GM23248 (cell line): ENCODE results near the gene GEMIN5. TPM values are rescaled to one million over a fixed set of nuclear protein-coding genes. Genes with fewer than 3 reads are reported as not detected.
"Not testable (repeated sequence)": the region's sequence is repeated elsewhere in the genome, so short reads cannot be mapped to it uniquely, and the experiment has no call there.

ENCODE experiments used
- DNase-seq: peaks from one replicate; pipeline ENCODE4 v3.0.0-alpha.2; 2015
- H2AFZ ChIP-seq: fragments of 200-600 bp; sonication (generic); 2 replicates; pipeline ENCODE4 v1.6.1; 2016; ENCODE audit warnings: antibody characterized with exemption
- H3F3A ChIP-seq: fragments of 200-600 bp; sonication (generic); 2 replicates; pipeline ENCODE4 v1.6.1; 2016; ENCODE audit warnings: mild to moderate bottlenecking, antibody characterized with exemption, mixed run types; ENCODE audit not compliant: insufficient read depth
- H3K27ac ChIP-seq: fragments of 200-600 bp; sonication (generic); 2 replicates; pipeline ENCODE4 v1.5.1; 2016; ENCODE audit warnings: mild to moderate bottlenecking
- H3K27me3 ChIP-seq: fragments of 200-600 bp; sonication (generic); replicated peaks from 2 replicates; pipeline ENCODE4 v1.6.1; 2016; ENCODE audit warnings: mild to moderate bottlenecking; ENCODE audit not compliant: insufficient read depth
- H3K36me3 ChIP-seq: fragments of 200-600 bp; sonication (generic); 2 replicates; pipeline ENCODE4 v1.6.1; 2016; ENCODE audit warnings: low read depth, mild to moderate bottlenecking
- H3K4me1 ChIP-seq: fragments of 200-600 bp; sonication (generic); 2 replicates; pipeline ENCODE4 v1.6.1; 2016; ENCODE audit warnings: mild to moderate bottlenecking; ENCODE audit not compliant: insufficient read depth
- H3K4me2 ChIP-seq: fragments of 200-600 bp; sonication (generic); one replicate; pipeline ENCODE4 v1.6.1; 2016; ENCODE audit warnings: mild to moderate bottlenecking; ENCODE audit not compliant: unreplicated experiment
- H3K4me3 ChIP-seq: fragments of 200-600 bp; sonication (generic); 2 replicates; pipeline ENCODE4 v1.5.1; 2016; ENCODE audit warnings: mild to moderate bottlenecking
- H3K79me2 ChIP-seq: fragments of 200-600 bp; sonication (generic); 2 replicates; pipeline ENCODE4 v1.6.1; 2016; ENCODE audit warnings: mild to moderate bottlenecking; ENCODE audit not compliant: insufficient read depth
- H3K9ac ChIP-seq: fragments of 200-600 bp; sonication (generic); 2 replicates; pipeline ENCODE4 v1.6.1; 2016; ENCODE audit warnings: mild to moderate bottlenecking
- H3K9me2 ChIP-seq: fragments of 200-600 bp; sonication (generic); 2 replicates; pipeline ENCODE4 v1.6.1; 2016; ENCODE audit warnings: mixed run types, mild to moderate bottlenecking, moderate library complexity; ENCODE audit not compliant: insufficient read depth
- H3K9me3 ChIP-seq: fragments of 200-600 bp; sonication (generic); one replicate; pipeline ENCODE4 v1.6.1; 2017; ENCODE audit warnings: low read depth
- H4K20me1 ChIP-seq: fragments of 200-600 bp; sonication (generic); 2 replicates; pipeline ENCODE4 v1.6.0; 2016; ENCODE audit not compliant: insufficient read depth
- EZH2 ChIP-seq: fragments of 200-600 bp; sonication (generic); IDR thresholded peaks from 2 replicates; pipeline ENCODE4 v1.6.1; 2018; ENCODE audit warnings: antibody characterized with exemption, mild to moderate bottlenecking; ENCODE audit not compliant: insufficient read depth, poor library complexity, severe bottlenecking
- EZH2phosphoT487 ChIP-seq: fragments of 200-600 bp; sonication (generic); IDR thresholded peaks from 2 replicates; pipeline ENCODE4 v1.6.1; 2018; ENCODE audit warnings: antibody characterized with exemption, moderate library complexity, mild to moderate bottlenecking, low read depth; ENCODE audit not compliant: insufficient read depth
- WGBS, 2 experiments: methylation state at CpG; one replicate each; pipeline ENCODE4 v1.1.6; 2015 to 2017; ENCODE audit warnings: low lambda C conversion rate in 2 of 2, low coverage in 1 of 2; ENCODE audit errors: missing lambda C conversion rate in 2 of 2; 5-methylcytosine and 5-hydroxymethylcytosine counted together
- in situ Hi-C: fragments of 300-500 bp; cut with MboI; formaldehyde crosslinking; loops from 2 replicates; pipeline ENCODE4 v1.15.0; 2020
- polyA plus RNA-seq: library from polyadenylated mRNA; unstranded; fragments of >200 nt; fragmentation: Nextera tagmentation; extraction: Ambion mirVana; gene quantifications from 2 replicates; pipeline ENCODE4 v1.2.1, GENCODE V29; 2016
- total RNA-seq: library from RNA; depleted of rRNA; stranded (reverse); fragments of >200 nt; shearing (Covaris generic); gene quantifications from 2 replicates; pipeline ENCODE4 v1.2.3, GENCODE V29; 2014

GEMIN5 gene
- total and polyA plus RNA-seq, 2 experiments from 2014 or later, result 9.1 to 13.8 TPM

DNA sequence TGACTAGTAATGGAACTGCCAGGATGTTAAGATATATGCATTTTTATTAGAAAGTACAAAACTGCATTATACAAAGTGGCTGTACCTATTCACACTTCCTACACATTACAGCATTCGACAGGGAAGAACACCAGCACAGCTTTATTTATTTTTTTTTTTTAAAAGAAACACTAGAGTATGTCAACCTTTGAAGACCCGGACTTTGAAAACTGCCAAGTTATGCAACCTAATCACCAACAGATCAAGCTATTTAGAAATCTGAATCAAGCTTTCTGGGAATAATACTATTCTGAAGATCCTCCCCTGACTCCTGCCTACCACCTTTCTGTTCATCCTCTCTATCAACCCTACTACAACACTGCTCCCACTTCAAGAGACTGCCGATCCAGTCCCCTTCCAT is 4.5 kb downstream of the GEMIN5 start:
- Histone ChIP-seq H3F3A (no peaks in the 10 kb centered on the region), H3K27ac (no peak overlapping the region), H3K79me2 (peaks cover 37% of the 10 kb centered on the region), H3K36me3 (peaks cover 26% of the 10 kb centered on the region; the same call in 1 of the 2 replicates), H3K9me2 (no peaks in the 10 kb centered on the region), H4K20me1 (peaks cover 6% of the 10 kb centered on the region; the same call in 1 of the 2 replicates), H3K4me3 (no peak overlapping the region), H3K4me1 (peaks cover 10% of the 10 kb centered on the region), H3K9ac (no peak overlapping the region), H2AFZ (no peak overlapping the region), H3K9me3 (no peaks in the 10 kb centered on the region), H3K27me3 (no peaks in the 10 kb centered on the region), H3K4me2 (no peak overlapping the region)
- DNase-seq, result no peak
- 79 to 81% methylated on average over 3 of the region's 3 CpGs for WGBS, 2 experiments
- in situ Hi-C loops, result no loop called here
- TF ChIP-seq EZH2, result no peak
- TF ChIP-seq EZH2phosphoT487, result no peak

GRCh38 chr5:154923441-154924430 is 14.3 kb downstream of the GEMIN5 start:
- 87 to 88% methylated on average over 7 of the region's 7 CpGs for WGBS, 2 experiments
- H3K27me3 ChIP-seq, result no peaks in the 10 kb centered on the region
- H3K79me2 ChIP-seq, result no peaks in the 10 kb centered on the region
- no peaks in the 10 kb centered on the region for H4K20me1 ChIP-seq
- H3K9me3 ChIP-seq, result no peaks in the 10 kb centered on the region
- no peak overlapping the region for H3K4me2 ChIP-seq
- no peaks in the 10 kb centered on the region for H3F3A ChIP-seq
- H3K27ac ChIP-seq, result no peak overlapping the region
- peaks cover 44% of the 10 kb centered on the region for H3K36me3 ChIP-seq
- TF ChIP-seq EZH2 (no peak), EZH2phosphoT487 (no peak)
- H2AFZ ChIP-seq, result no peak overlapping the region
- no peaks in the 10 kb centered on the region for H3K4me1 ChIP-seq
- DNase-seq, result no peak
- H3K9ac ChIP-seq, result no peak overlapping the region
- in situ Hi-C loops, result no loop called here
- no peaks in the 10 kb centered on the region for H3K9me2 ChIP-seq
- H3K4me3 ChIP-seq, result no peak overlapping the region

DNA sequence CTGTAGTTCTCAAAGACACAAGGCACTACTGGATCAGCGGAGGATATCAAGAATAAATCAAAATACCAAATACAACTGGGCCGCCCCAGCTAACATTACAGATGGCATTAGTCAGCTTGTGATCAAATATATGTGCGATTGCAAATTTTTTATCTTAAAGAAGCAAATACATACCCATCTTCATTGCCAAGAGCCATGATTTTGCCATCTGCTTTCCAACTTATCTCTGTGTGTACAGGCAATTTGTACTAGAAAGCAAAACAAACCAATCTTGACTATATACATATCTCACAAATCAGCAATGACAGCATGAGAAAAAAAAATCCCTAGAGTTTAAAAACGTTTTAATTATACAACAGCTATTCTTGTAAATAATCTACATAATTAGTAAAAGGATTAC is 20.3 kb downstream of the GEMIN5 start:
- TF ChIP-seq EZH2, result no peak
- TF ChIP-seq EZH2phosphoT487, result no peak
- no peak overlapping the region for H2AFZ ChIP-seq
- H3K9me2 ChIP-seq, result no peaks in the 10 kb centered on the region
- H3K79me2 ChIP-seq, result no peaks in the 10 kb centered on the region
- H3K4me2 ChIP-seq, result no peak overlapping the region
- H3K27ac ChIP-seq, result no peak overlapping the region
- H4K20me1 ChIP-seq, result no peaks in the 10 kb centered on the region
- H3K9ac ChIP-seq, result no peak overlapping the region
- no peaks in the 10 kb centered on the region for H3K9me3 ChIP-seq
- 89 to 93% methylated on average over 4 of the region's 4 CpGs for WGBS, 2 experiments
- in situ Hi-C loops, result no loop called here
- H3K4me1 ChIP-seq, result no peaks in the 10 kb centered on the region
- H3F3A ChIP-seq, result no peaks in the 10 kb centered on the region
- no peak overlapping the region for H3K4me3 ChIP-seq
- H3K36me3 ChIP-seq, result peaks cover 29% of the 10 kb centered on the region
- no peaks in the 10 kb centered on the region for H3K27me3 ChIP-seq
- DNase-seq, result no peak

GRCh38 chr5:154916874-154917273 is 21.1 kb downstream of the GEMIN5 start:
- Histone ChIP-seq H3F3A (no peaks in the 10 kb centered on the region), H3K4me3 (no peak overlapping the region), H3K27me3 (no peaks in the 10 kb centered on the region), H3K4me1 (no peaks in the 10 kb centered on the region), H3K4me2 (no peak overlapping the region), H3K9ac (no peak overlapping the region), H4K20me1 (no peaks in the 10 kb centered on the region), H3K27ac (no peak overlapping the region), H3K79me2 (no peaks in the 10 kb centered on the region), H3K36me3 (peaks cover 26% of the 10 kb centered on the region), H2AFZ (no peak overlapping the region), H3K9me2 (no peaks in the 10 kb centered on the region), H3K9me3 (no peaks in the 10 kb centered on the region)
- TF ChIP-seq EZH2, result no peak
- TF ChIP-seq EZH2phosphoT487, result no peak
- in situ Hi-C loops, result no loop called here
- DNase-seq, result no peak
- 95 to 97% methylated on average over 3 of the region's 3 CpGs for WGBS, 2 experiments

DNA sequence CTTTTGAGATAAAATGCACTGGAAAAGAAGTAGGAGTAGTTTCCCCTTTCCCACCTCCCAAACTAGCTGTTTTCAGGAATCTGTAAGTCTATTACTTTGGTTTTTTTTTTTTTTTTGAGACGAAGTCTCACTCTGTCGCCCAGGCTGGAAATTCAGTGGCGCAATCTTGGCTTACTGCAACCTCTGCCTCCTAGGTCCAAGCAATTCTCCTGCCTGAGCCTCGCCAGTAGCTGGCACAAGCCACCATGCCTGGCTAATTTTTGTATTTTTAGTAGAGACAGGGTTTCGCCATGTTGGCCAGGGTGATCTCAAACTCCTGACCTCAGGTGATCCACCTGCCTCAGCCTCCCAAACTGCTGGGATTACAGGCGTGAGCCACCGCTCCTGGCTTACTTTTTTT is 32.4 kb downstream of the GEMIN5 start:
- H3K9me3 ChIP-seq, H3K27ac ChIP-seq, H3K79me2 ChIP-seq, H3K27me3 ChIP-seq, H3K9me2 ChIP-seq, H3F3A ChIP-seq, in situ Hi-C loops, H3K9ac ChIP-seq, H2AFZ ChIP-seq, H4K20me1 ChIP-seq, DNase-seq, H3K4me2 ChIP-seq, H3K4me1 ChIP-seq, H3K4me3 ChIP-seq: not testable (repeated sequence)
- 63 to 68% methylated on average over 6 to 7 of the region's 7 CpGs for WGBS, 2 experiments
- peaks cover 24% of the 10 kb centered on the region; the same call in 1 of the 2 replicates for H3K36me3 ChIP-seq
